HG03108 (cell line): ENCODE results near the gene TEKT5.
"Not testable (repeated sequence)": the region's sequence is repeated elsewhere in the genome, so short reads cannot be mapped to it uniquely, and the experiment has no call there.

Source experiments
- ATAC-seq: cut with Tn5 transposase; IDR thresholded peaks from one replicate; pipeline ENCODE4 v1.9.1; 2021; ENCODE audit warnings: moderate library complexity; ENCODE audit not compliant: unreplicated experiment

The TEKT5 gene

GRCh38 chr16:10637337-10638037 is 57.2 kb downstream of the TEKT5 start:
- ATAC-seq, result no peak

GRCh38 chr16:10635365-10636021 is 59.2 kb downstream of the TEKT5 start:
- ATAC-seq, result no peak

GRCh38 chr16:10633429-10633828 is 61.3 kb downstream of the TEKT5 start:
- ATAC-seq, result not testable (repeated sequence)

- ATAC-seq, result no peak
These were observed 62.8 kb downstream of the TEKT5 start for GRCh38 chr16:10631886-10632285.

- no peak for ATAC-seq
These were observed 65.2 kb downstream of the TEKT5 start for GRCh38 chr16:10629592-10629963.

- ATAC-seq, result no peak
These were observed 69.0 kb downstream of the TEKT5 start for GRCh38 chr16:10625595-10626357.

GRCh38 chr16:10624527-10624926 is 70.2 kb downstream of the TEKT5 start:
- ATAC-seq, result no peak

- no peak for ATAC-seq
These were observed 71.7 kb downstream of the TEKT5 start for GRCh38 chr16:10623059-10623458.

- no peak for ATAC-seq
These were observed 72.5 kb downstream of the TEKT5 start for GRCh38 chr16:10622036-10622921.

- ATAC-seq, result not testable (repeated sequence)
These were observed 73.3 kb downstream of the TEKT5 start for GRCh38 chr16:10621216-10621949.

- no peak for ATAC-seq
These were observed 74.6 kb downstream of the TEKT5 start for GRCh38 chr16:10620120-10620519.

- ATAC-seq, result no peak
These were observed 75.4 kb downstream of the TEKT5 start for GRCh38 chr16:10619271-10619849.

- ATAC-seq, result no peak
These were observed 76.0 kb downstream of the TEKT5 start for GRCh38 chr16:10618710-10619209.

- no peak for ATAC-seq
These were observed 76.9 kb downstream of the TEKT5 start for GRCh38 chr16:10617662-10618420.

- no peak for ATAC-seq
These were observed 77.7 kb downstream of the TEKT5 start for GRCh38 chr16:10616756-10617640.

- no peak for ATAC-seq
These were observed 78.3 kb downstream of the TEKT5 start for GRCh38 chr16:10616419-10616755.

- ATAC-seq, result no peak
These were observed 80.0 kb downstream of the TEKT5 start for GRCh38 chr16:10614685-10615084.
